GM23338 (cell line): ENCODE data around the gene ENDOV. TPM values are rescaled to one million over a fixed set of nuclear protein-coding genes. Genes with fewer than 3 reads are reported as not detected.

Experiments used
- ATAC-seq: fragments of 200-7000 bp; cut with Tn5 transposase; 3 replicates; pipeline ENCODE4 v1.9.1; 2020
- DNase-seq: peaks from one replicate; pipeline ENCODE4 v3.0.0-alpha.2; 2015; ENCODE audit warnings: low spot score
- H2AFZ ChIP-seq: fragments of 200-600 bp; sonication (generic); 2 replicates; pipeline ENCODE4 v1.8.0; 2016; ENCODE audit warnings: antibody characterized with exemption, mild to moderate bottlenecking, moderate library complexity
- H3F3A ChIP-seq: fragments of 200-600 bp; sonication (generic); replicated peaks from 2 replicates; pipeline ENCODE4 v1.8.0; 2017; ENCODE audit warnings: antibody characterized with exemption, mixed run types, low read depth
- H3K27ac ChIP-seq: fragments of 200-600 bp; sonication (generic); 2 replicates; pipeline ENCODE4 v1.6.1; 2016; ENCODE audit warnings: low read depth
- H3K27me3 ChIP-seq: fragments of 200-600 bp; sonication (generic); 2 replicates; pipeline ENCODE4 v1.8.0; 2016; ENCODE audit warnings: mild to moderate bottlenecking, mixed run types, moderate library complexity; ENCODE audit not compliant: insufficient read depth
- H3K36me3 ChIP-seq: fragments of 200-600 bp; sonication (generic); 2 replicates; pipeline ENCODE4 v1.8.0; 2016; ENCODE audit warnings: mild to moderate bottlenecking; ENCODE audit not compliant: insufficient read depth
- H3K4me1 ChIP-seq: fragments of 200-600 bp; sonication (generic); 2 replicates; pipeline ENCODE4 v1.8.0; 2016; ENCODE audit warnings: mild to moderate bottlenecking, moderate library complexity; ENCODE audit not compliant: insufficient read depth
- H3K4me2 ChIP-seq: fragments of 200-600 bp; sonication (generic); 2 replicates; pipeline ENCODE4 v1.7.1; 2017; ENCODE audit warnings: mixed run types
- H3K4me3 ChIP-seq: fragments of 200-600 bp; sonication (generic); 2 replicates; pipeline ENCODE4 v1.6.1; 2016; ENCODE audit warnings: mixed run types
- H3K79me2 ChIP-seq: fragments of 200-600 bp; sonication (generic); replicated peaks from 2 replicates; pipeline ENCODE4 v1.8.0; 2017; ENCODE audit warnings: mild to moderate bottlenecking; ENCODE audit not compliant: insufficient read depth
- H3K9me2 ChIP-seq: fragments of 200-600 bp; sonication (generic); 2 replicates; pipeline ENCODE4 v1.8.0; 2017; ENCODE audit not compliant: insufficient read depth
- H4K20me1 ChIP-seq: fragments of 200-600 bp; sonication (generic); replicated peaks from 2 replicates; pipeline ENCODE4 v1.8.0; 2017; ENCODE audit warnings: mild to moderate bottlenecking; ENCODE audit not compliant: insufficient read depth
- H3K27ac Mint-ChIP-seq: 2 replicates; pipeline ENCODE4 v1.8.0; 2020; ENCODE audit warnings: inconsistent platforms, mild to moderate bottlenecking, moderate library complexity, mixed read lengths
- H3K27me3 Mint-ChIP-seq: 3 replicates; pipeline ENCODE4 v1.8.0; 2022; ENCODE audit warnings: low read depth, mild to moderate bottlenecking, moderate library complexity, mixed read lengths, inconsistent platforms; ENCODE audit not compliant: insufficient read depth, poor library complexity
- H3K36me3 Mint-ChIP-seq: 3 replicates; pipeline ENCODE4 v1.8.0; 2021; ENCODE audit warnings: low read depth, mild to moderate bottlenecking, inconsistent platforms, moderate library complexity, mixed read lengths
- H3K4me1 Mint-ChIP-seq: 3 replicates; pipeline ENCODE4 v1.8.0; 2020; ENCODE audit warnings: mild to moderate bottlenecking, inconsistent platforms, mixed read lengths
- H3K4me3 Mint-ChIP-seq: 3 replicates; pipeline ENCODE4 v1.8.0; 2021; ENCODE audit warnings: moderate library complexity, mild to moderate bottlenecking, inconsistent platforms, mixed read lengths
- H3K9me3 Mint-ChIP-seq: 3 replicates; pipeline ENCODE4 v1.8.0; 2020; ENCODE audit warnings: moderate library complexity, mild to moderate bottlenecking, inconsistent platforms, mixed read lengths
- CREB1 ChIP-seq: fragments of 250-450 bp; sonication (Bioruptor Pico); IDR thresholded peaks from 2 replicates; pipeline ENCODE4 v1.5.0; 2020; ENCODE audit warnings: low read depth, mild to moderate bottlenecking, moderate library complexity
- EZH2 ChIP-seq: fragments of 200-600 bp; sonication (generic); IDR thresholded peaks from one replicate; pipeline ENCODE4 v1.8.0; 2017; ENCODE audit warnings: antibody characterized with exemption, mild to moderate bottlenecking, low read depth; ENCODE audit not compliant: unreplicated experiment
- EZH2phosphoT487 ChIP-seq: fragments of 200-600 bp; sonication (generic); IDR thresholded peaks from one replicate; pipeline ENCODE4 v1.8.1; 2018; ENCODE audit warnings: antibody characterized with exemption; ENCODE audit not compliant: unreplicated experiment
- JUNB ChIP-seq: IDR thresholded peaks from one replicate; pipeline ENCODE4 v1.6.1; 2016; ENCODE audit warnings: antibody characterized with exemption; ENCODE audit not compliant: unreplicated experiment
- NANOG ChIP-seq: IDR thresholded peaks from 2 replicates; pipeline ENCODE4 v1.6.1; 2016; ENCODE audit warnings: antibody characterized with exemption, borderline replicate concordance
- POLR2AphosphoS5 ChIP-seq: IDR thresholded peaks from 2 replicates; pipeline ENCODE4 v1.6.1; 2016; ENCODE audit warnings: antibody characterized with exemption, low read depth
- STAT1 ChIP-seq: IDR thresholded peaks from one replicate; pipeline ENCODE4 v1.6.1; 2016; ENCODE audit warnings: antibody characterized with exemption; ENCODE audit not compliant: unreplicated experiment
- ZNF114 ChIP-seq: fragments of 250-450 bp; sonication (Bioruptor Pico); IDR thresholded peaks from 2 replicates; pipeline ENCODE4 v1.5.0; 2020; ENCODE audit warnings: mild to moderate bottlenecking, moderate library complexity
- ZNF331 ChIP-seq: fragments of 250-450 bp; sonication (Bioruptor Pico); IDR thresholded peaks from 2 replicates; pipeline ENCODE4 v1.5.0; 2020; ENCODE audit warnings: low read depth, mild to moderate bottlenecking, moderate library complexity
- polyA plus RNA-seq: library from polyadenylated mRNA; unstranded; fragments of >200 nt; fragmentation: Nextera tagmentation; extraction: Ambion mirVana; gene quantifications from 2 replicates; pipeline ENCODE4 v1.2.1, GENCODE V29; 2016
- total RNA-seq: library from RNA; depleted of rRNA; stranded (reverse); fragments of >200 nt; shearing (Covaris generic); gene quantifications from 2 replicates; pipeline ENCODE4 v1.2.3, GENCODE V29; 2014
- TF ChIP-seq, protein P1 (sequence below): IDR thresholded peaks from one replicate; pipeline ENCODE4 v1.6.1; 2018; ENCODE audit warnings: antibody characterized with exemption; ENCODE audit not compliant: unreplicated experiment
- TF ChIP-seq, protein P2 (sequence below): fragments of 250-450 bp; sonication (Bioruptor Pico); IDR thresholded peaks from 2 replicates; pipeline ENCODE4 v1.5.0; 2020; ENCODE audit warnings: mild to moderate bottlenecking, moderate library complexity
- TF ChIP-seq, protein P3 (sequence below): IDR thresholded peaks from 2 replicates; pipeline ENCODE4 v1.6.1; 2016; ENCODE audit warnings: antibody characterized with exemption
- TF ChIP-seq, protein P4 (sequence below), 2 experiments: fragments of 200-600 bp in 1 of 2; sonication (generic) in 1 of 2; conservative IDR thresholded peaks; 2 replicates each; pipeline versions ENCODE4 v1.5.1 to v1.6.1; 2016 to 2017; ENCODE audit warnings: antibody characterized with exemption in 2 of 2, low read depth in 2 of 2, mild to moderate bottlenecking in 2 of 2, moderate library complexity in 1 of 2

The ENDOV gene
- total and polyA plus RNA-seq, 2 experiments from 2014 or later = 11.5 to 16.1 TPM

DNA sequence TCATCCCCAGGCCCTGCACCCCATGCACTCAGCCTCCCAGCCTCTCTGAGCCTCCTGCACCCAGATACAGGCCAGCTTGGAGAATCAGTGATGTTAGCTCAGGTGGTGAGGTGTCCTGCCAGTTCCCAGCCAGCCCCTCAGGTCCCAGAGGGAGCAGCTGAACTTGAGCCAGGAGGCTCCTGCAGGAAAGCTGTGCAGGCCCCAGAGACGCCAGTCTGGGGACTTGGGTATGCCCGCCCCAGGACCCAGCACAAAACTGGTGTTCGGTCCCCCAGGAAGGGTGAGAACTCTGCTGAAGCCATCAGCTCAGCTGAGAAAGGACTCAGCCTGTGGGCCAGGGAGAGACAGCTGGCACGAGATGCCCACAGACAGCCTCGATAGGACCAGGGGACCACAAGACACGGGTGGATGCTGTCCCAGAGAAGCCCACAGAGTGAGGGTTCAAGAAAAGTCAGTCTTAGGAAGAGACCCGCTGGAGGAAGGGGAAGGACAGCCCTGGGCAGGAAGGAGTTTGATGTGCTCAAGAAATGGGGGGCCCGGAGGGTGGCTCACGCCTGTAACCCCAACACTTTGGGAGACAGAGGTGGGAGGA, 11.0 kb downstream of the ENDOV start:
- no peaks in the 10 kb centered on the region for H3K9me3 Mint-ChIP-seq
- H3K27me3 ChIP-seq = no peaks in the 10 kb centered on the region
- H3K4me3 Mint-ChIP-seq = no peak overlapping the region
- peaks cover 4% of the 10 kb centered on the region; the same call in 2 of the 3 replicates for H3K4me1 Mint-ChIP-seq
- ATAC-seq = no peak
- H3K27ac Mint-ChIP-seq = no peak overlapping the region
- H3F3A ChIP-seq = no peaks in the 10 kb centered on the region
- TF ChIP-seq, protein P1, sequence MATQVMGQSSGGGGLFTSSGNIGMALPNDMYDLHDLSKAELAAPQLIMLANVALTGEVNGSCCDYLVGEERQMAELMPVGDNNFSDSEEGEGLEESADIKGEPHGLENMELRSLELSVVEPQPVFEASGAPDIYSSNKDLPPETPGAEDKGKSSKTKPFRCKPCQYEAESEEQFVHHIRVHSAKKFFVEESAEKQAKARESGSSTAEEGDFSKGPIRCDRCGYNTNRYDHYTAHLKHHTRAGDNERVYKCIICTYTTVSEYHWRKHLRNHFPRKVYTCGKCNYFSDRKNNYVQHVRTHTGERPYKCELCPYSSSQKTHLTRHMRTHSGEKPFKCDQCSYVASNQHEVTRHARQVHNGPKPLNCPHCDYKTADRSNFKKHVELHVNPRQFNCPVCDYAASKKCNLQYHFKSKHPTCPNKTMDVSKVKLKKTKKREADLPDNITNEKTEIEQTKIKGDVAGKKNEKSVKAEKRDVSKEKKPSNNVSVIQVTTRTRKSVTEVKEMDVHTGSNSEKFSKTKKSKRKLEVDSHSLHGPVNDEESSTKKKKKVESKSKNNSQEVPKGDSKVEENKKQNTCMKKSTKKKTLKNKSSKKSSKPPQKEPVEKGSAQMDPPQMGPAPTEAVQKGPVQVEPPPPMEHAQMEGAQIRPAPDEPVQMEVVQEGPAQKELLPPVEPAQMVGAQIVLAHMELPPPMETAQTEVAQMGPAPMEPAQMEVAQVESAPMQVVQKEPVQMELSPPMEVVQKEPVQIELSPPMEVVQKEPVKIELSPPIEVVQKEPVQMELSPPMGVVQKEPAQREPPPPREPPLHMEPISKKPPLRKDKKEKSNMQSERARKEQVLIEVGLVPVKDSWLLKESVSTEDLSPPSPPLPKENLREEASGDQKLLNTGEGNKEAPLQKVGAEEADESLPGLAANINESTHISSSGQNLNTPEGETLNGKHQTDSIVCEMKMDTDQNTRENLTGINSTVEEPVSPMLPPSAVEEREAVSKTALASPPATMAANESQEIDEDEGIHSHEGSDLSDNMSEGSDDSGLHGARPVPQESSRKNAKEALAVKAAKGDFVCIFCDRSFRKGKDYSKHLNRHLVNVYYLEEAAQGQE = no peak
- no peak for TF ChIP-seq STAT1
- no peak for TF ChIP-seq POLR2AphosphoS5
- no peak for TF ChIP-seq NANOG
- TF ChIP-seq, protein P2, sequence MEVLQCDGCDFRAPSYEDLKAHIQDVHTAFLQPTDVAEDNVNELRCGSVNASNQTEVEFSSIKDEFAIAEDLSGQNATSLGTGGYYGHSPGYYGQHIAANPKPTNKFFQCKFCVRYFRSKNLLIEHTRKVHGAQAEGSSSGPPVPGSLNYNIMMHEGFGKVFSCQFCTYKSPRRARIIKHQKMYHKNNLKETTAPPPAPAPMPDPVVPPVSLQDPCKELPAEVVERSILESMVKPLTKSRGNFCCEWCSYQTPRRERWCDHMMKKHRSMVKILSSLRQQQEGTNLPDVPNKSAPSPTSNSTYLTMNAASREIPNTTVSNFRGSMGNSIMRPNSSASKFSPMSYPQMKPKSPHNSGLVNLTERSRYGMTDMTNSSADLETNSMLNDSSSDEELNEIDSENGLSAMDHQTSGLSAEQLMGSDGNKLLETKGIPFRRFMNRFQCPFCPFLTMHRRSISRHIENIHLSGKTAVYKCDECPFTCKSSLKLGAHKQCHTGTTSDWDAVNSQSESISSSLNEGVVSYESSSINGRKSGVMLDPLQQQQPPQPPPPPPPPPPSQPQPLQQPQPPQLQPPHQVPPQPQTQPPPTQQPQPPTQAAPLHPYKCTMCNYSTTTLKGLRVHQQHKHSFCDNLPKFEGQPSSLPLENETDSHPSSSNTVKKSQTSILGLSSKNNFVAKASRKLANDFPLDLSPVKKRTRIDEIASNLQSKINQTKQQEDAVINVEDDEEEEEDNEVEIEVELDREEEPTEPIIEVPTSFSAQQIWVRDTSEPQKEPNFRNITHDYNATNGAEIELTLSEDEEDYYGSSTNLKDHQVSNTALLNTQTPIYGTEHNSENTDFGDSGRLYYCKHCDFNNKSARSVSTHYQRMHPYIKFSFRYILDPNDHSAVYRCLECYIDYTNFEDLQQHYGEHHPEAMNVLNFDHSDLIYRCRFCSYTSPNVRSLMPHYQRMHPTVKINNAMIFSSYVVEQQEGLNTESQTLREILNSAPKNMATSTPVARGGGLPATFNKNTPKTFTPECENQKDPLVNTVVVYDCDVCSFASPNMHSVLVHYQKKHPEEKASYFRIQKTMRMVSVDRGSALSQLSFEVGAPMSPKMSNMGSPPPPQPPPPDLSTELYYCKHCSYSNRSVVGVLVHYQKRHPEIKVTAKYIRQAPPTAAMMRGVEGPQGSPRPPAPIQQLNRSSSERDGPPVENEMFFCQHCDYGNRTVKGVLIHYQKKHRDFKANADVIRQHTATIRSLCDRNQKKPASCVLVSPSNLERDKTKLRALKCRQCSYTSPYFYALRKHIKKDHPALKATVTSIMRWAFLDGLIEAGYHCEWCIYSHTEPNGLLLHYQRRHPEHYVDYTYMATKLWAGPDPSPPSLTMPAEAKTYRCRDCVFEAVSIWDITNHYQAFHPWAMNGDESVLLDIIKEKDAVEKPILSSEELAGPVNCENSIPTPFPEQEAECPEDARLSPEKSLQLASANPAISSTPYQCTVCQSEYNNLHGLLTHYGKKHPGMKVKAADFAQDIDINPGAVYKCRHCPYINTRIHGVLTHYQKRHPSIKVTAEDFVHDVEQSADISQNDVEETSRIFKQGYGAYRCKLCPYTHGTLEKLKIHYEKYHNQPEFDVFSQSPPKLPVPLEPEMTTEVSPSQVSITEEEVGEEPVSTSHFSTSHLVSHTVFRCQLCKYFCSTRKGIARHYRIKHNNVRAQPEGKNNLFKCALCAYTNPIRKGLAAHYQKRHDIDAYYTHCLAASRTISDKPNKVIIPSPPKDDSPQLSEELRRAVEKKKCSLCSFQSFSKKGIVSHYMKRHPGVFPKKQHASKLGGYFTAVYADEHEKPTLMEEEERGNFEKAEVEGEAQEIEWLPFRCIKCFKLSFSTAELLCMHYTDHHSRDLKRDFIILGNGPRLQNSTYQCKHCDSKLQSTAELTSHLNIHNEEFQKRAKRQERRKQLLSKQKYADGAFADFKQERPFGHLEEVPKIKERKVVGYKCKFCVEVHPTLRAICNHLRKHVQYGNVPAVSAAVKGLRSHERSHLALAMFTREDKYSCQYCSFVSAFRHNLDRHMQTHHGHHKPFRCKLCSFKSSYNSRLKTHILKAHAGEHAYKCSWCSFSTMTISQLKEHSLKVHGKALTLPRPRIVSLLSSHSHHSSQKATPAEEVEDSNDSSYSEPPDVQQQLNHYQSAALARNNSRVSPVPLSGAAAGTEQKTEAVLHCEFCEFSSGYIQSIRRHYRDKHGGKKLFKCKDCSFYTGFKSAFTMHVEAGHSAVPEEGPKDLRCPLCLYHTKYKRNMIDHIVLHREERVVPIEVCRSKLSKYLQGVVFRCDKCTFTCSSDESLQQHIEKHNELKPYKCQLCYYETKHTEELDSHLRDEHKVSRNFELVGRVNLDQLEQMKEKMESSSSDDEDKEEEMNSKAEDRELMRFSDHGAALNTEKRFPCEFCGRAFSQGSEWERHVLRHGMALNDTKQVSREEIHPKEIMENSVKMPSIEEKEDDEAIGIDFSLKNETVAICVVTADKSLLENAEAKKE = no peak
- TF ChIP-seq JUNB = no peak
- no peak for TF ChIP-seq EZH2phosphoT487
- no peak for TF ChIP-seq EZH2
- TF ChIP-seq CREB1 (CRISPR knock-in tag) = no peak
- no peak for TF ChIP-seq ZNF331 (CRISPR knock-in tag)
- no peak for TF ChIP-seq ZNF114
- TF ChIP-seq, protein P3, sequence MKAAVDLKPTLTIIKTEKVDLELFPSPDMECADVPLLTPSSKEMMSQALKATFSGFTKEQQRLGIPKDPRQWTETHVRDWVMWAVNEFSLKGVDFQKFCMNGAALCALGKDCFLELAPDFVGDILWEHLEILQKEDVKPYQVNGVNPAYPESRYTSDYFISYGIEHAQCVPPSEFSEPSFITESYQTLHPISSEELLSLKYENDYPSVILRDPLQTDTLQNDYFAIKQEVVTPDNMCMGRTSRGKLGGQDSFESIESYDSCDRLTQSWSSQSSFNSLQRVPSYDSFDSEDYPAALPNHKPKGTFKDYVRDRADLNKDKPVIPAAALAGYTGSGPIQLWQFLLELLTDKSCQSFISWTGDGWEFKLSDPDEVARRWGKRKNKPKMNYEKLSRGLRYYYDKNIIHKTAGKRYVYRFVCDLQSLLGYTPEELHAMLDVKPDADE = no peak
- TF ChIP-seq, protein P4, sequence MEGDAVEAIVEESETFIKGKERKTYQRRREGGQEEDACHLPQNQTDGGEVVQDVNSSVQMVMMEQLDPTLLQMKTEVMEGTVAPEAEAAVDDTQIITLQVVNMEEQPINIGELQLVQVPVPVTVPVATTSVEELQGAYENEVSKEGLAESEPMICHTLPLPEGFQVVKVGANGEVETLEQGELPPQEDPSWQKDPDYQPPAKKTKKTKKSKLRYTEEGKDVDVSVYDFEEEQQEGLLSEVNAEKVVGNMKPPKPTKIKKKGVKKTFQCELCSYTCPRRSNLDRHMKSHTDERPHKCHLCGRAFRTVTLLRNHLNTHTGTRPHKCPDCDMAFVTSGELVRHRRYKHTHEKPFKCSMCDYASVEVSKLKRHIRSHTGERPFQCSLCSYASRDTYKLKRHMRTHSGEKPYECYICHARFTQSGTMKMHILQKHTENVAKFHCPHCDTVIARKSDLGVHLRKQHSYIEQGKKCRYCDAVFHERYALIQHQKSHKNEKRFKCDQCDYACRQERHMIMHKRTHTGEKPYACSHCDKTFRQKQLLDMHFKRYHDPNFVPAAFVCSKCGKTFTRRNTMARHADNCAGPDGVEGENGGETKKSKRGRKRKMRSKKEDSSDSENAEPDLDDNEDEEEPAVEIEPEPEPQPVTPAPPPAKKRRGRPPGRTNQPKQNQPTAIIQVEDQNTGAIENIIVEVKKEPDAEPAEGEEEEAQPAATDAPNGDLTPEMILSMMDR (conservative IDR thresholded peaks at IDR 0.05; ENCODE audit: low read depth in 2 of 2) = no peak
- no peak overlapping the region for H3K27ac ChIP-seq
- H3K36me3 Mint-ChIP-seq = no peaks in the 10 kb centered on the region; the same call in 2 of the 3 replicates
- no peak for DNase-seq
- no peak overlapping the region for H3K4me3 ChIP-seq
- H3K9me2 ChIP-seq = no peaks in the 10 kb centered on the region
- no peaks in the 10 kb centered on the region for H4K20me1 ChIP-seq
- H3K27me3 Mint-ChIP-seq = peaks cover 9% of the 10 kb centered on the region
- H2AFZ ChIP-seq = no peak overlapping the region
- H3K4me2 ChIP-seq = no peak overlapping the region
- H3K36me3 ChIP-seq = no peaks in the 10 kb centered on the region
- H3K79me2 ChIP-seq = no peaks in the 10 kb centered on the region
- no peaks in the 10 kb centered on the region for H3K4me1 ChIP-seq
